ENCODE measurements around the gene PPP2R2C. TPM values are rescaled to one million over a fixed set of nuclear protein-coding genes. Genes with fewer than 3 reads are reported as not detected.

Gene PPP2R2C
- total RNA-seq, 4 donors from 2014 or later, result 0.47 to 4.6 (median 1.0) TPM

GRCh38 chr4:6516281-6516680 is 43.9 kb upstream of the PPP2R2C start:
- no peak for TF ChIP-seq CTCF (IDR thresholded peaks at IDR 0.05)
- H3K36me3 ChIP-seq, result no peaks in the 10 kb centered on the region
- 69% methylated on average over 5 of the region's 9 CpGs; no CpG with 5 or more reads in 1 of the 2 donors for WGBS, 2 donors (ENCODE audit: low coverage in 1 of 2)
- no peaks in the 10 kb centered on the region for H3K4me1 ChIP-seq
- peaks cover 32% of the 10 kb centered on the region for H3K27me3 ChIP-seq
- H3K27ac ChIP-seq, result no peak overlapping the region
- ATAC-seq, result no peak
- H3K9me3 ChIP-seq, result peaks cover 0 to 33% (median 0%) of the 10 kb centered on the region in 3 donors
- H3K4me3 ChIP-seq, result no peak overlapping the region

GRCh38 chr4:6513678-6514077 is 41.3 kb upstream of the PPP2R2C start:
- Histone ChIP-seq H3K27me3 (peaks cover 11% of the 10 kb centered on the region), H3K4me3 (no peak overlapping the region), H3K27ac (no peak overlapping the region), H3K9me3 (peaks cover 0 to 24% (median 0%) of the 10 kb centered on the region in 3 donors), H3K36me3 (no peaks in the 10 kb centered on the region), H3K4me1 (no peaks in the 10 kb centered on the region)
- TF ChIP-seq POLR2AphosphoS5 (IDR thresholded peaks at IDR 0.05), result no peak
- no peak for TF ChIP-seq EP300 (IDR thresholded peaks at IDR 0.05)
- TF ChIP-seq CTCF (IDR thresholded peaks at IDR 0.05), result no peak
- no peak for TF ChIP-seq POLR2A (IDR thresholded peaks at IDR 0.05)
- ATAC-seq, result no peak
- WGBS, 2 donors (ENCODE audit: low coverage in 1 of 2), result 81 to 86% methylated on average over 2 to 3 of the region's 3 CpGs

GRCh38 chr4:6509587-6509986 is 37.2 kb upstream of the PPP2R2C start:
- H3K4me1 ChIP-seq, result no peaks in the 10 kb centered on the region
- peaks cover 0 to 24% (median 0%) of the 10 kb centered on the region in 3 donors for H3K9me3 ChIP-seq
- TF ChIP-seq EP300 (IDR thresholded peaks at IDR 0.05), result no peak
- TF ChIP-seq POLR2A (IDR thresholded peaks at IDR 0.05), result no peak
- no peak for TF ChIP-seq POLR2AphosphoS5 (IDR thresholded peaks at IDR 0.05)
- no peak for TF ChIP-seq CTCF (IDR thresholded peaks at IDR 0.05)
- no peaks in the 10 kb centered on the region for H3K36me3 ChIP-seq
- no peak overlapping the region for H3K27ac ChIP-seq
- no peaks in the 10 kb centered on the region for H3K27me3 ChIP-seq
- WGBS, 2 donors (ENCODE audit: low coverage in 1 of 2), result 68 to 77% methylated on average over 3 to 6 of the region's 7 CpGs
- ATAC-seq, result no peak
- no peak overlapping the region for H3K4me3 ChIP-seq

- no peaks in the 10 kb centered on the region for H3K4me1 ChIP-seq
- H3K4me3 ChIP-seq, result no peak overlapping the region
- no peak for ATAC-seq
- WGBS, 2 donors (ENCODE audit: low coverage in 1 of 2), result 70% methylated on average over 2 of the region's 4 CpGs; no CpG with 5 or more reads in 1 of the 2 donors
- TF ChIP-seq EP300 (IDR thresholded peaks at IDR 0.05) (no peak), POLR2A (IDR thresholded peaks at IDR 0.05) (no peak), POLR2AphosphoS5 (IDR thresholded peaks at IDR 0.05) (no peak)
- no peak overlapping the region for H3K27ac ChIP-seq
- H3K27me3 ChIP-seq, result no peaks in the 10 kb centered on the region
- no peaks in the 10 kb centered on the region for H3K36me3 ChIP-seq
- H3K9me3 ChIP-seq, result peaks cover 0 to 34% (median 0%) of the 10 kb centered on the region in 3 donors
Observed at GRCh38 chr4:6507345-6507744, 34.9 kb upstream of the PPP2R2C start.

- Histone ChIP-seq H3K36me3 (no peaks in the 10 kb centered on the region), H3K4me3 (no peak overlapping the region), H3K27ac (no peak overlapping the region), H3K27me3 (no peaks in the 10 kb centered on the region), H3K4me1 (no peaks in the 10 kb centered on the region), H3K9me3 (peaks cover 0 to 34% (median 0%) of the 10 kb centered on the region in 3 donors)
- no peak for ATAC-seq
- no peak for TF ChIP-seq EP300 (IDR thresholded peaks at IDR 0.05)
- TF ChIP-seq POLR2AphosphoS5 (IDR thresholded peaks at IDR 0.05), result no peak
- TF ChIP-seq POLR2A (IDR thresholded peaks at IDR 0.05), result no peak
- no peak for TF ChIP-seq CTCF (IDR thresholded peaks at IDR 0.05)
- no CpG with 5 or more reads among the region's 3 CpGs for WGBS, 2 donors (ENCODE audit: low coverage in 1 of 2)
Observed at GRCh38 chr4:6506616-6507140, 34.3 kb upstream of the PPP2R2C start.
